Neural progenitor cell (in vitro differentiated cells): ENCODE measurements around the gene TBC1D4. TPM values are rescaled to one million over a fixed set of nuclear protein-coding genes. Genes with fewer than 3 reads are reported as not detected.
A peak's percentile ranks its signal among the peaks of the same experiment; 100 is the strongest.

Experiments
- DNase-seq: peaks from one replicate; pipeline ENCODE4 v3.0.0-alpha.2; 2016; ENCODE audit warnings: low spot score
- H2AFZ ChIP-seq: fragments of 200-600 bp; sonication (generic); replicated peaks from 2 replicates; pipeline ENCODE4 v1.6.1; 2016; ENCODE audit warnings: antibody characterized with exemption
- H3F3A ChIP-seq: fragments of 200-600 bp; sonication (generic); 2 replicates; pipeline ENCODE4 v1.6.1; 2016; ENCODE audit warnings: antibody characterized with exemption, low read depth
- H3K27ac ChIP-seq: fragments of 200-600 bp; sonication (generic); 2 replicates; pipeline ENCODE4 v1.5.1; 2016; ENCODE audit warnings: mild to moderate bottlenecking
- H3K27me3 ChIP-seq: fragments of 200-600 bp; sonication (generic); 2 replicates; pipeline ENCODE4 v1.6.1; 2016; ENCODE audit warnings: mild to moderate bottlenecking, moderate library complexity
- H3K36me3 ChIP-seq: fragments of 200-600 bp; sonication (generic); 2 replicates; pipeline ENCODE4 v1.5.1; 2016
- H3K4me1 ChIP-seq: fragments of 200-600 bp; sonication (generic); 2 replicates; pipeline ENCODE4 v1.6.1; 2016; ENCODE audit warnings: mixed run types
- H3K4me2 ChIP-seq: fragments of 200-600 bp; sonication (generic); 2 replicates; pipeline ENCODE4 v1.6.1; 2016
- H3K4me3 ChIP-seq: fragments of 200-600 bp; sonication (generic); 2 replicates; pipeline ENCODE4 v1.5.1; 2016
- H3K79me2 ChIP-seq: fragments of 200-600 bp; sonication (generic); 2 replicates; pipeline ENCODE4 v1.6.1; 2016; ENCODE audit warnings: low read depth
- H3K9ac ChIP-seq: fragments of 200-600 bp; sonication (generic); 2 replicates; pipeline ENCODE4 v1.6.1; 2016
- H3K9me3 ChIP-seq: fragments of 200-600 bp; sonication (generic); 2 replicates; pipeline ENCODE4 v1.5.1; 2016; ENCODE audit warnings: low read depth
- H4K20me1 ChIP-seq: fragments of 200-600 bp; sonication (generic); 2 replicates; pipeline ENCODE4 v1.6.1; 2016; ENCODE audit warnings: low read depth
- H3K27ac Mint-ChIP-seq: 3 replicates; pipeline ENCODE4 v1.8.0; 2021; ENCODE audit warnings: mixed read lengths
- H3K27me3 Mint-ChIP-seq: 2 replicates; pipeline ENCODE4 v1.8.0; 2022; ENCODE audit warnings: low read depth, mild to moderate bottlenecking, inconsistent platforms, moderate library complexity, mixed read lengths; ENCODE audit not compliant: insufficient read depth
- H3K36me3 Mint-ChIP-seq: 3 replicates; pipeline ENCODE4 v1.8.0; 2021; ENCODE audit warnings: mixed read lengths
- H3K4me1 Mint-ChIP-seq: 3 replicates; pipeline ENCODE4 v1.8.0; 2021; ENCODE audit warnings: mixed read lengths
- H3K4me3 Mint-ChIP-seq: 3 replicates; pipeline ENCODE4 v1.8.0; 2021; ENCODE audit warnings: mild to moderate bottlenecking, moderate library complexity, mixed read lengths
- H3K9me3 Mint-ChIP-seq: 3 replicates; pipeline ENCODE4 v1.8.0; 2020; ENCODE audit warnings: mixed read lengths
- EZH2 ChIP-seq: fragments of 200-600 bp; sonication (generic); IDR thresholded peaks from 2 replicates; pipeline ENCODE4 v1.6.1; 2017; ENCODE audit warnings: antibody characterized with exemption, mild to moderate bottlenecking, moderate library complexity
- EZH2phosphoT487 ChIP-seq: fragments of 200-600 bp; sonication (generic); IDR thresholded peaks from 2 replicates; pipeline ENCODE4 v1.6.1; 2017; ENCODE audit warnings: antibody characterized with exemption
- total RNA-seq: library from RNA; depleted of rRNA; stranded (reverse); fragments of >200 nt; gene quantifications from 2 replicates; pipeline ENCODE4 v1.2.3, GENCODE V29; 2015; ENCODE audit warnings: low replicate concordance
- TF ChIP-seq, protein P1 (sequence below): fragments of 200-600 bp; sonication (generic); IDR thresholded peaks from 2 replicates; pipeline ENCODE4 v1.5.1; 2017; ENCODE audit warnings: antibody characterized with exemption, mild to moderate bottlenecking

TBC1D4 gene
- total RNA-seq, 1 donor from 2014 or later = 14.3 TPM

DNA sequence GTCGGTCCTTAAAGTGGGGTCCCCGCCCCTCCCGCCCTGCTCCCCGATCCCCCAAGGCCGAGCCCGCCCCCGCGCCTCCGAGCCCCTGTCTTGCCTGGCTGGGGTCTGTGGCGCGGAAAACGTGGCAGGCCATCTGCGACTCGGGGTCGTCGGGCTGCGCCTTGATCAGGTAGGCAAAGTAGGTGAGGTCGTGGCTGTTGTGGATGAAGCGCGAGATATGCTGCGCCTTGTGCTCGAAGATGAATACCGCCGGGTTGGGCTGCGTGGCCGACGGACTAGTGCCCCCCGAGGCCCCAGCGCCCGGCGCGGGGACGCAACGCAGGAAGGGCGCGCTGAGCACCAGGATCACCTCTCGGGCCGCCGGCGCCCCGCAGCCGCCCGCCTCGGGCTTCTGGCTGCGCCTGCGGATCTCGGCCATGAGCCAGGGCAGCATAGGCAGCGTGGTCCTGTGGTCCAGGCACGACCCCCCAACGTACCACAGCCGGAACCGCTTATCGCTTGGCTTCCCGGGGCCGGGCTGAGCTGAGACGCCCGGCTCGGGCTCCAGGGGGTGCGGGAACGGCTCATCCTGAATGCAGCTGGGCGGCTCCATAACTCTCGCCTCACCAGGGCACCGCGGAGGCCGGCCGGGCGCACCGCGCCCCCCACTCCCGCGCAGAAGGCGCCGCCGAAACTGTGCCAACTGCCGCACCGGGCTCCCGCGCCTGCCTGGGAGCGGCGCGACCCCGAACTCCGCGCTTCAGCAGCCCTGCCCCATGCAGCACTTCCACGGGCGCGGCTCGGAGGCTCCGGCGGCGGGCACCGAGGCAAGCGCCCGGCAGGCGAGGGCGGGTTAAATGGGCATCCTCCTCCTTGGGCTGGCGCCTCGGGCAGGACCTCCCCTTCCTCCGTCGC lies 546 bp downstream of the TBC1D4 start:
- Histone ChIP-seq H3K27ac (no peak overlapping the region), H3K9me3 (no peaks in the 10 kb centered on the region), H3F3A (peaks cover 17% of the 10 kb centered on the region), H3K36me3 (no peaks in the 10 kb centered on the region), H3K27me3 (peaks cover 20% of the 10 kb centered on the region), H2AFZ (peak overlapping the region; percentile 86), H4K20me1 (peaks cover 6% of the 10 kb centered on the region), H3K79me2 (peaks cover 23% of the 10 kb centered on the region), H3K4me2 (peak overlapping the region; percentile 82), H3K4me3 (peak overlapping the region; percentile 72), H3K9ac (no peak overlapping the region), H3K4me1 (peaks cover 9% of the 10 kb centered on the region)
- DNase-seq = peak; percentile 65
- peaks cover 24% of the 10 kb centered on the region for H3K4me1 Mint-ChIP-seq
- H3K36me3 Mint-ChIP-seq = no peaks in the 10 kb centered on the region
- TF ChIP-seq, protein P1, sequence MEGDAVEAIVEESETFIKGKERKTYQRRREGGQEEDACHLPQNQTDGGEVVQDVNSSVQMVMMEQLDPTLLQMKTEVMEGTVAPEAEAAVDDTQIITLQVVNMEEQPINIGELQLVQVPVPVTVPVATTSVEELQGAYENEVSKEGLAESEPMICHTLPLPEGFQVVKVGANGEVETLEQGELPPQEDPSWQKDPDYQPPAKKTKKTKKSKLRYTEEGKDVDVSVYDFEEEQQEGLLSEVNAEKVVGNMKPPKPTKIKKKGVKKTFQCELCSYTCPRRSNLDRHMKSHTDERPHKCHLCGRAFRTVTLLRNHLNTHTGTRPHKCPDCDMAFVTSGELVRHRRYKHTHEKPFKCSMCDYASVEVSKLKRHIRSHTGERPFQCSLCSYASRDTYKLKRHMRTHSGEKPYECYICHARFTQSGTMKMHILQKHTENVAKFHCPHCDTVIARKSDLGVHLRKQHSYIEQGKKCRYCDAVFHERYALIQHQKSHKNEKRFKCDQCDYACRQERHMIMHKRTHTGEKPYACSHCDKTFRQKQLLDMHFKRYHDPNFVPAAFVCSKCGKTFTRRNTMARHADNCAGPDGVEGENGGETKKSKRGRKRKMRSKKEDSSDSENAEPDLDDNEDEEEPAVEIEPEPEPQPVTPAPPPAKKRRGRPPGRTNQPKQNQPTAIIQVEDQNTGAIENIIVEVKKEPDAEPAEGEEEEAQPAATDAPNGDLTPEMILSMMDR = no peak
- TF ChIP-seq EZH2 = peak; percentile 60
- peak; percentile 18 for TF ChIP-seq EZH2phosphoT487
- peak overlapping the region; percentile 97 for H3K4me3 Mint-ChIP-seq
- H3K9me3 Mint-ChIP-seq = no peaks in the 10 kb centered on the region
- no peak overlapping the region for H3K27ac Mint-ChIP-seq
- peaks cover 3% of the 10 kb centered on the region for H3K27me3 Mint-ChIP-seq

DNA sequence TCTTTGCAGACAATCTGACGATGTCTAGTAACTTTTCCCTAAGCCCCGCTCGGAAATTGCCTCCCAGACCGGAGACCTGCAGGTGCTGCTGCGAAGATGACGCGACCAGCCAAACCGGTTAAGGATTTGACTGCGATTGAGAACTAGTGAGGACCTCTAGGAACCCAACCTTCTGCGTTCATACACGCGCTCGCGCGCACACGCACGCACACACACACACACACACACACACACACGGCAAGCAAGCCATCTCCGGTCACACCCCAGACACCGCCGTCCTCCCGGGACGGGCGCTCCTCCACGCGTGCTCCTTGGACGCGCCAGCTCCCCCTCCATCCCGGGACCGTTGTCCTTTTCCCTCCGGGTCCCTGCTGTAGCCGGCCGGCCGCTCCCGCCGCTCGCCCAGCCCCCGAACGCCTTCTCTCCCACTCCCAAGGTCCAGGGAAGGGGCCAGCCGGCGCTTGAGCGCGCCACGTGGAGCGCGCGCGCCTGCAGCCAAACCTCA lies 1.2 kb downstream of the TBC1D4 start:
- H3K4me1 ChIP-seq = peaks cover 9% of the 10 kb centered on the region
- H3K27me3 Mint-ChIP-seq = peaks cover 3% of the 10 kb centered on the region
- peaks cover 20% of the 10 kb centered on the region for H3K27me3 ChIP-seq
- DNase-seq = peak; percentile 65
- H3K36me3 ChIP-seq = no peaks in the 10 kb centered on the region
- peaks cover 19% of the 10 kb centered on the region for H3K4me1 Mint-ChIP-seq
- peak overlapping the region; percentile 97 for H3K4me3 Mint-ChIP-seq
- H3K4me2 ChIP-seq = peak overlapping the region; percentile 82
- no peaks in the 10 kb centered on the region for H3K9me3 Mint-ChIP-seq
- no peak overlapping the region for H3K27ac ChIP-seq
- H3K79me2 ChIP-seq = peaks cover 23% of the 10 kb centered on the region
- H3K27ac Mint-ChIP-seq = no peak overlapping the region
- peak overlapping the region; percentile 86 for H2AFZ ChIP-seq
- H3K4me3 ChIP-seq = peak overlapping the region; percentile 72
- peaks cover 6% of the 10 kb centered on the region for H4K20me1 ChIP-seq
- no peaks in the 10 kb centered on the region for H3K36me3 Mint-ChIP-seq
- H3K9me3 ChIP-seq = no peaks in the 10 kb centered on the region
- TF ChIP-seq, protein P1 = no peak
- no peak for TF ChIP-seq EZH2phosphoT487
- TF ChIP-seq EZH2 = no peak
- H3K9ac ChIP-seq = no peak overlapping the region
- H3F3A ChIP-seq = peaks cover 17% of the 10 kb centered on the region

DNA sequence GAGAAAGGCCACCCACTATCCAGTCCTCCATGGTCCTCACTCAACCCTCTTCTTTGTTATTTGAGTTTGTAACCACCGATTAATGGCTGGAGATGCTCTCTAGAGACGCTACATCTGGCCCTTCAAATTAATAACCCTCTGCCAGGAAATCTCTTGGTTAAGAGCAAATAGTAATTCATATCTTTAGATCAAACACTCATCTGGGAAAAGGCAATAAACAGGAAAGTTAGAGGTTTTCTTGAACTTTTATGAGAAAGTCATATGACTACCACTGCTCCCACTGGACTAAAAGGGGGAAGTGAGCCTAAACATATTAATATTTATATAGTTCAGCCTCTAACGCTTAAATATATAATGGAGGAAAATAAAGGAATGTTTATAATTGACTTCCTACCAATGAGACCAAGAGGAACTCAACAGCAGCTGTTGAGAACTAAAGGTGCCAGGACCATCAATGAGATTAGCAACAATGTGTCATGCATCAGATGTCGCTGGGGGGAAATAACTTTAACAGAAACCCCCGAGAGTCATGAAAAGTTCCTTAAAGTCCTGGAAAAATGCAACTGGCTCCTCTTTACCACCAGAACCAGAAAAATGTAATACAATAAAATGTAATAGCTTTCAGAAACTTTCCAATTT lies 2.7 kb downstream of the TBC1D4 start:
- Histone ChIP-seq H3K9me3 (no peaks in the 10 kb centered on the region), H2AFZ (no peak overlapping the region), H3K4me2 (no peak overlapping the region), H3K27ac (no peak overlapping the region), H3K27me3 (peaks cover 20% of the 10 kb centered on the region), H3K36me3 (no peaks in the 10 kb centered on the region), H4K20me1 (peaks cover 6% of the 10 kb centered on the region), H3K4me1 (peaks cover 9% of the 10 kb centered on the region), H3F3A (peaks cover 17% of the 10 kb centered on the region), H3K9ac (no peak overlapping the region), H3K4me3 (no peak overlapping the region), H3K79me2 (peaks cover 27% of the 10 kb centered on the region)
- Mint-ChIP-seq H3K4me1 (peaks cover 17% of the 10 kb centered on the region), H3K27me3 (peaks cover 3% of the 10 kb centered on the region), H3K9me3 (no peaks in the 10 kb centered on the region), H3K36me3 (no peaks in the 10 kb centered on the region), H3K27ac (no peak overlapping the region), H3K4me3 (peak overlapping the region; percentile 97)
- TF ChIP-seq, protein P1 = no peak
- TF ChIP-seq EZH2 (no peak), EZH2phosphoT487 (no peak)
- DNase-seq = no peak
